ENCODE results near the gene CD44. TPM values are rescaled to one million over a fixed set of nuclear protein-coding genes. Genes with fewer than 3 reads are reported as not detected.
A peak's percentile ranks its signal among the peaks of the same experiment; 100 is the strongest.

Gene CD44
- total RNA-seq, 4 donors from 2014 or later = 212 to 292 (median 275) TPM

DNA sequence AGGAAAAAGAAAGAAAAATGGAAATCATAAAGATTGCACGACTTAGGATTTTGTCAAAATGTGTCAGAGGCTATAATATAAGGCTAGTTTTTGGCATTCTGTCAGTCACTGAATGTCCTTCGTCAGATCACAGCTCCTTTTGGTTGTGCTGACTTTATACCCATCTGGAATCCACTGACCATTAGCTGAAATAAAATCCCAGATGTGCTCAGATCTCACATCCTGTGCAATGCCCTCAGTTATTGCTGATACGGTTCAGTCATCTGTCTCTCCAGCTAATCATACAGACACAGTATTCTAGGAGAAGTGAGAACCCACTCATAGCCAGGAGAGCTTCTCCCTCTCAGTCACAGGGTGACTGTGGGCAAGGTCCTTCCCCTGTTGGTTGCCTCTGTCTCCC is 11.5 kb downstream of the CD44 start:
- no peak for TF ChIP-seq POLR2A (IDR thresholded peaks at IDR 0.05; ENCODE audit: low read depth)
- no peak for TF ChIP-seq POLR2AphosphoS5 (IDR thresholded peaks at IDR 0.05)
- TF ChIP-seq, protein P1, sequence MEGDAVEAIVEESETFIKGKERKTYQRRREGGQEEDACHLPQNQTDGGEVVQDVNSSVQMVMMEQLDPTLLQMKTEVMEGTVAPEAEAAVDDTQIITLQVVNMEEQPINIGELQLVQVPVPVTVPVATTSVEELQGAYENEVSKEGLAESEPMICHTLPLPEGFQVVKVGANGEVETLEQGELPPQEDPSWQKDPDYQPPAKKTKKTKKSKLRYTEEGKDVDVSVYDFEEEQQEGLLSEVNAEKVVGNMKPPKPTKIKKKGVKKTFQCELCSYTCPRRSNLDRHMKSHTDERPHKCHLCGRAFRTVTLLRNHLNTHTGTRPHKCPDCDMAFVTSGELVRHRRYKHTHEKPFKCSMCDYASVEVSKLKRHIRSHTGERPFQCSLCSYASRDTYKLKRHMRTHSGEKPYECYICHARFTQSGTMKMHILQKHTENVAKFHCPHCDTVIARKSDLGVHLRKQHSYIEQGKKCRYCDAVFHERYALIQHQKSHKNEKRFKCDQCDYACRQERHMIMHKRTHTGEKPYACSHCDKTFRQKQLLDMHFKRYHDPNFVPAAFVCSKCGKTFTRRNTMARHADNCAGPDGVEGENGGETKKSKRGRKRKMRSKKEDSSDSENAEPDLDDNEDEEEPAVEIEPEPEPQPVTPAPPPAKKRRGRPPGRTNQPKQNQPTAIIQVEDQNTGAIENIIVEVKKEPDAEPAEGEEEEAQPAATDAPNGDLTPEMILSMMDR (IDR thresholded peaks at IDR 0.05) = no peak
- TF ChIP-seq EP300 (IDR thresholded peaks at IDR 0.05) = no peak
- no peak overlapping the region for H3K4me3 ChIP-seq
- H3K36me3 ChIP-seq = peaks cover 0 to 3% (median 0%) of the 10 kb centered on the region in 4 donors
- no peaks in the 10 kb centered on the region for H3K27me3 ChIP-seq
- no peak for DNase-seq (ENCODE audit: extremely low spot score)
- intact Hi-C loops (cut with DNase I) = no loop called here
- no peak overlapping the region for H3K27ac ChIP-seq (replicated peaks in 1 of 4)
- 92% methylated on average over 3 of the region's 3 CpGs for WGBS
- no peaks in the 10 kb centered on the region for H3K9me3 ChIP-seq
- peaks cover 4 to 92% (median 63%) of the 10 kb centered on the region in 4 donors for H3K4me1 ChIP-seq

DNA sequence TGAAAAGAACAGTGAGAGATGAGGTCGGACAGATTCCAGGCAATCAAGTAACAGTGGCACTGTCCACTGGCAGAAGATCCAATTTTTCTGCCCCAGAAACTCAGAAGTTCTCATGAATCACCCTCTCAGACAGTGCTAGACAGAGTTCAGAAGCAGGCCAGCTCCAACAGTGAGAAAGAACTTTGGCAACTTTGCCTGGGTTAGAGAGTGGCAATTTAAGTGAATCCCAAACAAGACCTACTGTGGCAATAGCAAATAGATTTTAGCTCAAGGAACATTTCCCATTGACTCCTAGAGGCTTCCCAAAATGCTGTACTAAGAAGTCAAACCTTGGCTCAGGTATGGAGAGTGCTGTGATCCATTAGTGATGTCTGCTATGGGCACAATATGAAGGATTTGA is 12.3 kb downstream of the CD44 start:
- H3K9me3 ChIP-seq = no peaks in the 10 kb centered on the region
- intact Hi-C loops (cut with DNase I) = no loop called here
- H3K4me1 ChIP-seq = peaks cover 5 to 92% (median 61%) of the 10 kb centered on the region in 4 donors
- H3K36me3 ChIP-seq = peaks cover 0 to 3% (median 0%) of the 10 kb centered on the region in 4 donors
- H3K4me3 ChIP-seq = no peak overlapping the region
- TF ChIP-seq, protein P1 (IDR thresholded peaks at IDR 0.05) = no peak
- TF ChIP-seq POLR2A (IDR thresholded peaks at IDR 0.05; ENCODE audit: low read depth) (no peak), POLR2AphosphoS5 (IDR thresholded peaks at IDR 0.05) (no peak), EP300 (IDR thresholded peaks at IDR 0.05) (no peak)
- DNase-seq (ENCODE audit: extremely low spot score) = no peak
- H3K27ac ChIP-seq (replicated peaks in 1 of 4) = peak overlapping the region in 2 of 4 donors; percentile 16 to 40
- 56% methylated on average over 1 of the region's 1 CpG for WGBS
- no peaks in the 10 kb centered on the region for H3K27me3 ChIP-seq

DNA sequence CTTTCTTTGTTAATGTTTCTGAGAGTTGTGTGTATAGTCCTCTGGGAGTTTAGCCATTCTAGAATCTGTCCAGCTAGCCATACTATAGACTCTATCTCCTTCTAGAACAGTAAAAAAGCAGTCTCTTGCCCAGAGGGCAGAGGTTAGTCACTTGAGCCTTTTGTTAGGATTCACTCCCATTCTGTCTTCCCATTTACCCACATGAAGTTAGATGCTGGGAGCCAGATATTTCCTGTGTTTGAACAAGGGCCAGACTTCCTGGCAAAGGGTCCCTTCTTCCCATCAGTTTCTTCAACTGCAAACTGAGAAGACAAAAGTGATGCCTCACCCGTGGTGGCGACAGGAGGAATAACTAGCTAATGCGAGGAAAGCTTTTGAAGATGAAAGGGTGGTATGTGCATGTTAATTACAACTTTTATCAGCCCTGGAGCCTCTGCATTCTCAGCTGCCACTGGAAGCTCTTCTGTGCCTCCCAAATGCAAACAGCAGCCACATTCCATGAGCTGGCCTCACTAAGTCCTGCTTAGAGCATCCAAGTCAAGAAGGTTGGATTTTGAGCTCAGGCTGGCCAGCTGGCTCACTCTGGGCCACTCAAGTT is 12.8 kb downstream of the CD44 start:
- 64% methylated on average over 3 of the region's 3 CpGs for WGBS
- peak overlapping the region in 2 of 4 donors; percentile 16 to 40 for H3K27ac ChIP-seq (replicated peaks in 1 of 4)
- TF ChIP-seq, protein P1 (IDR thresholded peaks at IDR 0.05) = no peak

DNA sequence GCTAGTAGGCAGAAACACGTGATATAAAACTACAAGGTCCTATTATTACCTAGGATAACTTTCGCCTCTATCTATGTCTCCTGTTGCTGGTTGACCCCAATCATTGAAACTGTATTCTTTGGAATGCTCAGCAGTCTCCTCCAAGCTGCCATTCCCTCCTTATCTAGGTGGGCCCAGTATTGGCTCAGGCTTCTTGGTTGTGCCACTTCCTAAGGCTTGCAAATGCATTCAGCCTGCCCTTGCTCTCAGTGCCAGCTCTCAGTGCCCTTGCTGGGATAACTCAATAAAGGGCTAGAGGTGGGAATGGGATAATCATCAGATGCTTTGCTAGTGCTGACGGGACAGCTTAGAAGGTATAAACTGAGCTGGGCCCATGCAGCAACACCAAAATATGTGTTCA is 13.6 kb downstream of the CD44 start:
- Histone ChIP-seq H3K4me3 (no peak overlapping the region), H3K4me1 (peaks cover 10 to 93% (median 60%) of the 10 kb centered on the region in 4 donors), H3K36me3 (peaks cover 0 to 3% (median 0%) of the 10 kb centered on the region in 4 donors), H3K27me3 (no peaks in the 10 kb centered on the region), H3K9me3 (no peaks in the 10 kb centered on the region), H3K27ac (replicated peaks in 1 of 4) (peak overlapping the region in 1 of 4 donors; percentile 40)
- intact Hi-C loops (cut with DNase I) = no loop called here
- TF ChIP-seq, protein P1 (IDR thresholded peaks at IDR 0.05) = no peak
- no peak for TF ChIP-seq EP300 (IDR thresholded peaks at IDR 0.05)
- TF ChIP-seq POLR2A (IDR thresholded peaks at IDR 0.05; ENCODE audit: low read depth) = no peak
- TF ChIP-seq POLR2AphosphoS5 (IDR thresholded peaks at IDR 0.05) = no peak
- no peak for DNase-seq (ENCODE audit: extremely low spot score)
- WGBS = 91% methylated on average over 3 of the region's 3 CpGs

More for the DNA sequence above, 12.8 kb downstream of the CD44 start:
- no peaks in the 10 kb centered on the region for H3K27me3 ChIP-seq
- H3K9me3 ChIP-seq = no peaks in the 10 kb centered on the region
- intact Hi-C loops (cut with DNase I) = no loop called here
- peaks cover 0 to 3% (median 0%) of the 10 kb centered on the region in 4 donors for H3K36me3 ChIP-seq
- no peak for DNase-seq (ENCODE audit: extremely low spot score)
- H3K4me3 ChIP-seq = no peak overlapping the region
- peaks cover 11 to 92% (median 60%) of the 10 kb centered on the region in 4 donors for H3K4me1 ChIP-seq

DNA sequence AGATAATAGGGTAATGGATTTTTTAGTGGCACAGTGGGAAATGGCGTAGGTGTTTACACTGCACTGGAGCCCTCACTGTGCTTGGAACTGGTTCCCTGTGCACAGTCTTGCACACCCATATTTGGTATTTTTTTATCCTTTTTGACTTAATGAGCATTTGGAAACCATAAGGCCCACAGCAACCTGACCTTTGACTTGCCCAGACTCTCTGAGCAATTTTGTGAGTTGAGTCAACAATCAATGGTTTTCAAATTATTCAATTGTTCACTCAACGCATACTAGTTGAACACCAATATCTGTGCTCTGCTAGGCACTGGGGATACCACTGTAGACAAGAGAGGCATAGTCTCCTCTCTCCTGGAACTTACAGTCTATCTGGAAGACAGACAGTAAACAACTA is 14.3 kb downstream of the CD44 start:
- DNase-seq (ENCODE audit: extremely low spot score) = no peak
- Histone ChIP-seq H3K4me1 (peaks cover 14 to 93% (median 65%) of the 10 kb centered on the region in 4 donors), H3K27ac (replicated peaks in 1 of 4) (peak overlapping the region in 1 of 4 donors; percentile 40), H3K36me3 (peaks cover 0 to 3% (median 0%) of the 10 kb centered on the region in 4 donors), H3K4me3 (no peak overlapping the region), H3K9me3 (no peaks in the 10 kb centered on the region), H3K27me3 (no peaks in the 10 kb centered on the region)
- WGBS = 88% methylated on average over 2 of the region's 2 CpGs
- intact Hi-C loops (cut with DNase I) = no loop called here
- TF ChIP-seq POLR2A (IDR thresholded peaks at IDR 0.05; ENCODE audit: low read depth) (no peak), EP300 (IDR thresholded peaks at IDR 0.05) (no peak), POLR2AphosphoS5 (IDR thresholded peaks at IDR 0.05) (no peak)
- TF ChIP-seq, protein P1 (IDR thresholded peaks at IDR 0.05) = no peak
